Stomach (tissue), 4 donors: ENCODE measurements around the gene MTHFD1.

Source experiments
- CTCF ChIP-seq, 7 experiments: fragments of 450-650 bp in 4 of 7; fragments of 200-600 bp in 3 of 7; sonication (generic) in 3 of 7; IDR thresholded peaks; one replicate each; pipeline ENCODE4 v1.5.1; 2016 to 2019; ENCODE audit warnings: antibody characterized with exemption in 7 of 7, control low read depth in 2 of 7, mild to moderate bottlenecking in 1 of 7
- EP300 ChIP-seq: sonication (generic); formaldehyde crosslinking; IDR thresholded peaks from one replicate; pipeline ENCODE4 v1.6.1; 2017; ENCODE audit warnings: antibody characterized with exemption
- POLR2A ChIP-seq, 4 donors: fragments of 450-650 bp; IDR thresholded peaks; one replicate each; pipeline ENCODE4 v1.6.1; 2016; ENCODE audit warnings: antibody characterized with exemption in 4 of 4, control low read depth in 2 of 4, mild to moderate bottlenecking in 1 of 4, moderate library complexity in 1 of 4
- POLR2AphosphoS5 ChIP-seq, 3 donors: sonication (generic); formaldehyde crosslinking; IDR thresholded peaks; one replicate each; pipeline ENCODE4 v1.6.1; 2016; ENCODE audit warnings: antibody characterized with exemption in 3 of 3

GRCh38 chr14:64474041-64474440 lies 85.9 kb downstream of the MTHFD1 start:
- TF ChIP-seq POLR2AphosphoS5 (IDR thresholded peaks at IDR 0.05) (no peak), CTCF (IDR thresholded peaks at IDR 0.05) (no peak), EP300 (no peak), POLR2A (IDR thresholded peaks at IDR 0.05) (no peak)
